Transverse colon (tissue), 4 donors: ENCODE measurements around the gene TRIM7. TPM values are rescaled to one million over a fixed set of nuclear protein-coding genes. Genes with fewer than 3 reads are reported as not detected.

Experiments used
- DNase-seq: peaks from one replicate; pipeline ENCODE4 v3.0.0-alpha.2; 2019
- H3K27ac ChIP-seq, 4 donors: fragments of 200-600 bp; sonication (generic); 2 replicates each; pipeline ENCODE4 v1.5.1; 2016 to 2018; ENCODE audit warnings: inconsistent platforms in 4 of 4
- H3K27me3 ChIP-seq: fragments of 200-600 bp; sonication (generic); 2 replicates; pipeline ENCODE4 v1.5.1; 2017; ENCODE audit warnings: inconsistent platforms
- H3K36me3 ChIP-seq, 4 donors: fragments of 200-600 bp; sonication (generic); 2 replicates each; pipeline ENCODE4 v1.5.1; 2017 to 2019; ENCODE audit warnings: inconsistent platforms in 4 of 4
- H3K4me1 ChIP-seq, 4 donors: fragments of 200-600 bp; sonication (generic); 2 replicates each; pipeline ENCODE4 v1.5.1; 2017 to 2020; ENCODE audit warnings: inconsistent platforms in 4 of 4
- H3K4me3 ChIP-seq, 4 donors: fragments of 200-600 bp; sonication (generic); 1 replicate in 1 of 4; 2 replicates in 3 of 4; pipeline versions ENCODE4 v1.5.1 to v1.6.1; 2017 to 2019; ENCODE audit warnings: inconsistent platforms in 4 of 4
- H3K9me3 ChIP-seq, 2 donors: fragments of 200-600 bp; sonication (generic); 2 replicates each; pipeline ENCODE4 v1.5.1; 2017 to 2019; ENCODE audit warnings: inconsistent platforms in 2 of 2
- CTCF ChIP-seq, 5 experiments: fragments of 200-600 bp in 3 of 5; fragments of 450-650 bp in 2 of 5; sonication (generic) in 3 of 5; IDR thresholded peaks; 1 replicate in 2 of 5; 2 replicates in 3 of 5; pipeline ENCODE4 v1.5.1; 2016 to 2017; ENCODE audit warnings: antibody characterized with exemption in 5 of 5, inconsistent platforms in 3 of 5, mild to moderate bottlenecking in 2 of 5, moderate library complexity in 1 of 5
- EP300 ChIP-seq: sonication (generic); formaldehyde crosslinking; IDR thresholded peaks from one replicate; pipeline ENCODE4 v1.6.1; 2017; ENCODE audit warnings: antibody characterized with exemption, low read depth
- POLR2A ChIP-seq: fragments of 450-650 bp; IDR thresholded peaks from one replicate; pipeline ENCODE4 v1.6.1; 2016; ENCODE audit warnings: antibody characterized with exemption, mild to moderate bottlenecking, moderate library complexity
- POLR2AphosphoS5 ChIP-seq, 3 donors: sonication (generic); formaldehyde crosslinking; IDR thresholded peaks; one replicate each; pipeline ENCODE4 v1.6.1; 2016; ENCODE audit warnings: antibody characterized with exemption in 3 of 3
- WGBS, 2 donors: methylation state at CpG; one replicate each; pipeline ENCODE4 v1.1.5; 2018; ENCODE audit warnings: low coverage in 1 of 2; 5-methylcytosine and 5-hydroxymethylcytosine counted together
- in situ Hi-C, 4 donors: fragments of 200-750 bp; cut with MboI; loops; one replicate each; pipeline versions ENCODE4 v1.15.0 to v1.15.1; 2017; ENCODE audit warnings: low sequenced_read_pairs in 3 of 4, low pct_ligation_motif_present in 1 of 4, low pct_unique_long_range_greater_than_20kb in 1 of 4
- intact Hi-C: fragments of 100-400 bp; cut with DNase I; formaldehyde crosslinking; loops from one replicate; pipeline ENCODE4 v1.15.1; 2023; ENCODE audit warnings: low total_unique reads
- total RNA-seq, 4 donors: library from RNA; depleted of rRNA; stranded (reverse); fragments of >200 nt; gene quantifications; one replicate each; pipeline ENCODE4 v1.1.0, GENCODE V29; 2016

TRIM7 gene
- total RNA-seq, 4 donors from 2014 or later = 2.5 to 16.7 (median 7.5) TPM; not detected in 1

GRCh38 chr5:181204113-181204825, 727 bp downstream of the TRIM7 start:
- TF ChIP-seq POLR2AphosphoS5 (IDR thresholded peaks at IDR 0.05) (no peak), EP300 (no peak), POLR2A (no peak), CTCF (IDR thresholded peaks at IDR 0.05) (no peak)
- WGBS, 2 donors = 3% methylated on average over 56 of the region's 67 CpGs; no CpG with 5 or more reads in 1 of the 2 donors
- H3K27ac ChIP-seq = peak overlapping the region; percentile 36 to 69 (median 62)
- peak overlapping the region; percentile 41 to 69 (median 52) for H3K4me3 ChIP-seq
- no peak for DNase-seq
- no peaks in the 10 kb centered on the region for H3K9me3 ChIP-seq
- in situ Hi-C loops = no loop called here
- H3K36me3 ChIP-seq = no peaks in the 10 kb centered on the region
- peaks cover 0 to 53% (median 32%) of the 10 kb centered on the region in 4 donors for H3K4me1 ChIP-seq
- H3K27me3 ChIP-seq = peaks cover 14% of the 10 kb centered on the region
- intact Hi-C loops = no loop called here

DNA sequence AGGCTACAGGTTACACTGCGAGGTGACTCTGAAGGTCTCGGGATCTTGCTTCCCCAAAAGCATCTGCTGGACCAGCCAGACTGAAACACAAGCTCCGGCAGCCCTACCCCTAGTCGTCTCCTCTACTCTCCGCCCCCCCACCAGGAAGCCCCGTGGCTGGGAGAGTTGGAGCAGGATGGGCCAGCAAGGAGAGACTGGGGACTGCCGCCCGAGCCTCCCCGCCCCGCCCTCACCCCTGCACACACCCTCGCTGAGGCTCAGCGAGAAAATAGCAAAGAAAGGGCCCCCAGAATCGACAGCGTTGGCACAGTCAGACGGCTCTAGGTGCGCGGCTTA, 1.3 kb downstream of the TRIM7 start:
- H3K4me1 ChIP-seq = peaks cover 0 to 53% (median 32%) of the 10 kb centered on the region in 4 donors
- no peaks in the 10 kb centered on the region for H3K36me3 ChIP-seq
- H3K4me3 ChIP-seq = peak overlapping the region; percentile 41 to 69 (median 52)
- H3K27ac ChIP-seq = peak overlapping the region; percentile 36 to 69 (median 62)
- no peak for DNase-seq
- peaks cover 14% of the 10 kb centered on the region for H3K27me3 ChIP-seq
- H3K9me3 ChIP-seq = no peaks in the 10 kb centered on the region
- intact Hi-C loops = no loop called here
- 0 to 5% methylated on average over 1 to 10 of the region's 17 CpGs for WGBS, 2 donors
- no peak for TF ChIP-seq POLR2AphosphoS5 (IDR thresholded peaks at IDR 0.05)
- no peak for TF ChIP-seq POLR2A
- TF ChIP-seq CTCF (IDR thresholded peaks at IDR 0.05) = no peak
- no peak for TF ChIP-seq EP300
- in situ Hi-C loops = no loop called here

GRCh38 chr5:181203093-181203711, 1.8 kb downstream of the TRIM7 start:
- TF ChIP-seq POLR2A = no peak
- no peak for TF ChIP-seq POLR2AphosphoS5 (IDR thresholded peaks at IDR 0.05)
- no peak for TF ChIP-seq EP300
- no peak for TF ChIP-seq CTCF (IDR thresholded peaks at IDR 0.05)
- in situ Hi-C loops (no loop called here), intact Hi-C loops (no loop called here)
- DNase-seq = no peak
- Histone ChIP-seq H3K27ac (peak overlapping the region in 3 of 4 donors; percentile 36 to 69 (median 67)), H3K27me3 (peaks cover 14% of the 10 kb centered on the region), H3K4me3 (no peak overlapping the region), H3K36me3 (no peaks in the 10 kb centered on the region), H3K9me3 (no peaks in the 10 kb centered on the region), H3K4me1 (peaks cover 0 to 53% (median 32%) of the 10 kb centered on the region in 4 donors)
- 65 to 71% methylated on average over 4 to 11 of the region's 11 CpGs for WGBS, 2 donors

DNA sequence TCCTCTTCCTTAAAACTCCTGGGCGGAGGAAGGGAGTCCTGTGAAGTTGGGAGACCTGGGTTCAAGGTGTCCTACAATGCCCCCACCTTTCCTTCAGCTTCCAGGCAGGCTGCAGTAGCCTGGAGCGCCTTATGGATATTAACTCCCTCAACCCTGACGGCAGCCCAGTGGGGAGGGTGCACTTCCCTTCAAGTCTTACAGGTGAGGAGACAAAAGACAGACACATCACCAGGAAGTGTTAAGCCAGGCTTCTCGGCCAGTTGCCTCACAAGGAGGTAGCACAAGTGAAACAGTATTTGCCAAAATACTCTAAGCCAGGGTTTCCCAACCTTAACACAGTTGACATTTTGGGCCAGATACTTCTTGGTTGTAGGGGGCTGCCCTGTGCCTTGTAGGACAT, 4.2 kb downstream of the TRIM7 start:
- DNase-seq = no peak
- peaks cover 13% of the 10 kb centered on the region for H3K27me3 ChIP-seq
- H3K9me3 ChIP-seq = no peaks in the 10 kb centered on the region
- no peaks in the 10 kb centered on the region for H3K36me3 ChIP-seq
- in situ Hi-C loops (no loop called here), intact Hi-C loops (no loop called here)
- no peak overlapping the region for H3K4me3 ChIP-seq
- WGBS, 2 donors = 72% methylated on average over 4 of the region's 4 CpGs; no CpG with 5 or more reads in 1 of the 2 donors
- H3K27ac ChIP-seq = no peak overlapping the region
- TF ChIP-seq POLR2A (no peak), EP300 (no peak), POLR2AphosphoS5 (IDR thresholded peaks at IDR 0.05) (no peak), CTCF (IDR thresholded peaks at IDR 0.05) (no peak)
- H3K4me1 ChIP-seq = peaks cover 0 to 36% (median 23%) of the 10 kb centered on the region in 4 donors
